ENCODE results near the gene KIRREL3.

Gene KIRREL3

DNA sequence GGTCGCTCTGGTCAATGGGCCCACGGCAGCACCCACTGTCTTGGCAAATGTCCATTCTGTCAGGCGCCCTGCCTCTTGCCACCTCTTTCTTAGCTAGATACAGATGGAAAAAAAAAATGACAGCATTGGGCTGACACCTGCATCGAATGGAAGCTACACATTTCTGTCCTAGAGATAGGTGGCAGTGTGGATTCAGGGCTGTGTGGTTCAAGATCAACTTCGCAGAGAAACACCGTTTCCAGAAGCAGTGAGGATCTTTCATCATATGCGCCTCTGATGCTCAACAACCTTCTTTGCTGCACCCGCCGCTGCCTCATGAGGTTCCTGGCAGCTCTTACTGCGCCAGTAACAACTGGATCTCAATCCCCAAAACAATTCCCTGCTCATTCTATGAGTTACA is 236.3 kb downstream of the KIRREL3 start:
- Histone ChIP-seq H3K4me3 (ENCODE audit: low read depth in 1 of 2, low read length in 2 of 2) (no peak overlapping the region), H3K4me1 (ENCODE audit: control insufficient read depth in 1 of 2, insufficient read depth in 2 of 2, low read length in 2 of 2) (no peaks in the 10 kb centered on the region), H3K27ac (ENCODE audit: low read length) (no peak overlapping the region), H3K9me3 (ENCODE audit: control insufficient read depth in 1 of 2, low read length in 2 of 2) (no peaks in the 10 kb centered on the region), H3K27me3 (ENCODE audit: low read depth, low read length) (no peaks in the 10 kb centered on the region), H3K36me3 (ENCODE audit: control insufficient read depth in 1 of 2, insufficient read depth in 2 of 2, low read length in 2 of 2) (no peaks in the 10 kb centered on the region)

DNA sequence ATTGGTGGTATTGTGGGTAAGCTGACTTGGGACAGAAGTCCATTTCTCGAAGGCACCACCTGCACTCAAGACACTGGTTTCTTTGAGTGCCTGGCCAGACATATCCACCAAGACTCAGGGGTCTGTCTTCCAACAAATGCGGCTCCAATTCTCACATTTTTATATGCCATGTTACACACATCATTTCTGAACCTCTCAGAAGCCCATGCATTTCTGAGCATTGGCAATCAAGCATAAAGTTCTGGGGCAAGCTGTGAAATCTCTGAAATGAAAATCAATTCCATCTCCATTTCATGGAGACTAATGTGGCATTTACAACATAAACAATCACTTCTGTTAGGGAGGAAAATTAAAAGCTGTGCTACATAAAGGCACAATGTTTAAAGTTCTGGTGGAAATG is 243.7 kb downstream of the KIRREL3 start:
- no peak overlapping the region for H3K27ac ChIP-seq (ENCODE audit: low read length)

DNA sequence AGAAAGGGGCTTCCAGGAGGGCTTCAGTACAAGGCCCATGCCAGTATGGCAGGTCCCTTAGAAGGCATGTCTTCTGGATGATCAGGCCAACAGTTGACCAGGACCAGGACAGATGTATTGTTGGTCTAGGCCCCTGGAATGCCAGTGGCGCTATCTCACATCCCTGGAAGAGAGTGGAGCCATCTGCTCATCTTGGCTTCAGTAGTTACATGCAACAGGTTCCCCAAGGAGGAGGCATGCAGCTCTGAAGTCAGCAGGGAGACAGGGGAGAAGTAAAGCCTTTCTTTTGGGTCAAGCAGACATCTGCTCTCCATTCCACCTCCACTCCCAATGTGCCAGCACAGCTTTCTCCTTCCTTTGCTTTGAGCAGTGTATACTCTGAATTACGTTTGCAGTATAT is 244.1 kb downstream of the KIRREL3 start:
- Histone ChIP-seq H3K4me3 (ENCODE audit: low read depth in 1 of 2, low read length in 2 of 2) (no peak overlapping the region), H3K36me3 (ENCODE audit: control insufficient read depth in 1 of 2, insufficient read depth in 2 of 2, low read length in 2 of 2) (no peaks in the 10 kb centered on the region), H3K27ac (ENCODE audit: low read length) (no peak overlapping the region), H3K4me1 (ENCODE audit: control insufficient read depth in 1 of 2, insufficient read depth in 2 of 2, low read length in 2 of 2) (no peaks in the 10 kb centered on the region), H3K27me3 (ENCODE audit: low read depth, low read length) (no peaks in the 10 kb centered on the region), H3K9me3 (ENCODE audit: control insufficient read depth in 1 of 2, low read length in 2 of 2) (no peaks in the 10 kb centered on the region)

More for the DNA sequence above, 243.7 kb downstream of the KIRREL3 start:
- no peak overlapping the region for H3K4me3 ChIP-seq (ENCODE audit: low read depth in 1 of 2, low read length in 2 of 2)
- no peaks in the 10 kb centered on the region for H3K9me3 ChIP-seq (ENCODE audit: control insufficient read depth in 1 of 2, low read length in 2 of 2)
- H3K36me3 ChIP-seq (ENCODE audit: control insufficient read depth in 1 of 2, insufficient read depth in 2 of 2, low read length in 2 of 2), result no peaks in the 10 kb centered on the region
- no peaks in the 10 kb centered on the region for H3K27me3 ChIP-seq (ENCODE audit: low read depth, low read length)
- no peaks in the 10 kb centered on the region for H3K4me1 ChIP-seq (ENCODE audit: control insufficient read depth in 1 of 2, insufficient read depth in 2 of 2, low read length in 2 of 2)

DNA sequence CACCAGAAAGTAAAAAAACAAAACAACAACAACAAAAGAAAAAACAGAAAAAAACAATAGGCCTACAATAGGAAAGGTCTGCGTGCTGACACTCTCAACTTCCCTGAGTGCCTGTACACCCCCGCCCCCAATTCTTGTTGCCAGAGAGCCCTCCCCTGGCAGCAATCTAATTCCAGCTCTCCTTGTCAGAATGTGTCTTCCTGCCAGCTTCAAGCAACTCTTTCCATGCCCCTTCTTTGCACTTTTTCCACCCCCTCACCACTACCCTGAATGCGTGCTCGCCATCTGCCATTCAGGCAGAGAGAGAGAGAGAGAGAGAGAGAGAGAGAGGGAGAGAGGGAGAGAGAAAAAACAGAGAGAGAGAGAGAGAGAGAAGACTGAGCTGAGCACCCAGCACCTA is 245.0 kb downstream of the KIRREL3 start:
- no peak overlapping the region for H3K4me3 ChIP-seq (ENCODE audit: low read depth in 1 of 2, low read length in 2 of 2)
- H3K36me3 ChIP-seq (ENCODE audit: control insufficient read depth in 1 of 2, insufficient read depth in 2 of 2, low read length in 2 of 2), result no peaks in the 10 kb centered on the region
- no peaks in the 10 kb centered on the region for H3K9me3 ChIP-seq (ENCODE audit: control insufficient read depth in 1 of 2, low read length in 2 of 2)
- no peaks in the 10 kb centered on the region for H3K27me3 ChIP-seq (ENCODE audit: low read depth, low read length)
- H3K27ac ChIP-seq (ENCODE audit: low read length), result no peak overlapping the region
- H3K4me1 ChIP-seq (ENCODE audit: control insufficient read depth in 1 of 2, insufficient read depth in 2 of 2, low read length in 2 of 2), result no peaks in the 10 kb centered on the region

DNA sequence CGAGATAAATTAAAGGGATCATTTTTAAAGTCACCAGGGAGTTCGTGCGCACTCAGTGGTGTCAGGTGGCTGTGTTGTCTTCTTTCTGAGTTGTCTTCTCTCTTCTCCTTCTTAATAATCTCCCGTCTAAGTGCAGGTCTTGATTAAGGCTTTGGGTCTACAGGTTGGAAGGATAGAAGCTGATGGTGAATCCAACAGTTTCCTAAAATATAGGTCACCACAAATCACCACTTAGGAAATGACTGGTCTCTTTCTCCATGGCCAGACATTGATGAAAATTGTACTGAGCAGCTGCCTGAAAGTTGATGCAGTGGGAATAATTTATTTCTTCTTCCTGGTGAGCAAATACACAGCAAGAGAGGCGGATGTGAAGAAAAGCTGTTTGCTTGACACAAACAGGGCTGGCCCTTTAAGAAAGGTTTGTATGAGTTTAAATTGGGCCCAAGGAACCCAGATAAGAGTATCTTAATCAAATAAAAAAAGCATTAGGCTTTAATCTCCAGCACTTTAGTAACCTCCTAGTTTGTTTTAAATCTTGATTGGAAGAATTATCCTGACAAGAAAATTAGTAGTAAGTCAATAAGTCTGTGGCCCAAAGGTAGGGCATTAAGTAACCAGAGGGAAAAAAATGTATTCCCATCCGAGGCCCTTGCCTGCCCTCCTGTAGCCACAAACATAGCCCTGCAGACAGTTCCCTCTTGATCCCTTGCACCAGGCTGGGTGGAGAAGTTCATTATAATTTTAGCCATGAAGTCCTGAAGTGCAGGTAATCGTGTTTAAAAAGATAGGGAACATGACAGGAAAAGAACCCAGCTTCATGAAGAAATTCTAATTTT is 245.8 kb downstream of the KIRREL3 start:
- Histone ChIP-seq H3K36me3 (ENCODE audit: control insufficient read depth in 1 of 2, insufficient read depth in 2 of 2, low read length in 2 of 2) (no peaks in the 10 kb centered on the region), H3K27ac (ENCODE audit: low read length) (no peak overlapping the region), H3K4me1 (ENCODE audit: control insufficient read depth in 1 of 2, insufficient read depth in 2 of 2, low read length in 2 of 2) (no peaks in the 10 kb centered on the region), H3K4me3 (ENCODE audit: low read depth in 1 of 2, low read length in 2 of 2) (no peak overlapping the region), H3K9me3 (ENCODE audit: control insufficient read depth in 1 of 2, low read length in 2 of 2) (no peaks in the 10 kb centered on the region), H3K27me3 (ENCODE audit: low read depth, low read length) (no peaks in the 10 kb centered on the region)

DNA sequence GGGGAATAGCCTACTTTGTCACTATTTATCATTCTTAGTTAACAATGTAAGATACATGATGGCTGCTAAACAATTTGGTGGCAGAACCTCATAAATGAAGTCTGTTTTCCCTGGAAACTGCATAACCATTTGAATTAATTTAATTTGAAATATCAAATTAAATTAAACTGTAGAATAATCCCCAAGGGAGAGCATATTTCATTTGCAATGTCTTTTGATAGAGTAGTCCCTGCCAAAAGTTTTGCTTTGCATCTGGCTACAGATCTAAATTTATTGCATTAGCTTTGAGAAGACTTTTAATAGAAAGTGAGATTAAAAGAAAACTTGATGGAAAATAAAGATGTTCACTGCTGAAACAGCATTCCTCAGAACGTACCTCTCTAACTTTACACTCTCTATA is 246.6 kb downstream of the KIRREL3 start:
- Histone ChIP-seq H3K27ac (ENCODE audit: low read length) (no peak overlapping the region), H3K9me3 (ENCODE audit: control insufficient read depth in 1 of 2, low read length in 2 of 2) (no peaks in the 10 kb centered on the region)

DNA sequence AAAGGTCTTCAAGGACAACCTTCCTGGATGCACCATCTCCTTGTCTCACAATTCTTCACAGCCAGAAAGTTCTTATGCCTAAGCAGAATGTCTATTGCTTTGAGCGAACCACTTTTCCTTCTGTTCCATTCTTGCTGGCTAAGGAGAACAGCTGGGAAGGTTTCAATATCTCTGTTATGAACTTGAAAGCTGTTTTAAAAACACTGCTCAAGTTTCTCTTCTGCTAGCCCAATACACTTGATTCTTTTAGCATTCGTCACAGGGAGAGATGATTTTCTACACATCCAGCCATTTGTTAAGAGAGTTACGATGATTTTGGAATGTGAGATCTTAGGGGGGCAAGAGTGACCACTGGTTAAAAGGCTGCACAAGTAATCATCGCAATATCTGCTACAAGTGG is 249.3 kb downstream of the KIRREL3 start:
- Histone ChIP-seq H3K36me3 (ENCODE audit: control insufficient read depth in 1 of 2, insufficient read depth in 2 of 2, low read length in 2 of 2) (no peaks in the 10 kb centered on the region), H3K27ac (ENCODE audit: low read length) (no peak overlapping the region), H3K4me3 (ENCODE audit: low read depth in 1 of 2, low read length in 2 of 2) (no peak overlapping the region), H3K4me1 (ENCODE audit: control insufficient read depth in 1 of 2, insufficient read depth in 2 of 2, low read length in 2 of 2) (no peaks in the 10 kb centered on the region), H3K9me3 (ENCODE audit: control insufficient read depth in 1 of 2, low read length in 2 of 2) (no peaks in the 10 kb centered on the region), H3K27me3 (ENCODE audit: low read depth, low read length) (no peaks in the 10 kb centered on the region)

More for the DNA sequence above, 246.6 kb downstream of the KIRREL3 start:
- no peaks in the 10 kb centered on the region for H3K27me3 ChIP-seq (ENCODE audit: low read depth, low read length)
- no peak overlapping the region for H3K4me3 ChIP-seq (ENCODE audit: low read depth in 1 of 2, low read length in 2 of 2)
- H3K36me3 ChIP-seq (ENCODE audit: control insufficient read depth in 1 of 2, insufficient read depth in 2 of 2, low read length in 2 of 2), result no peaks in the 10 kb centered on the region
- H3K4me1 ChIP-seq (ENCODE audit: control insufficient read depth in 1 of 2, insufficient read depth in 2 of 2, low read length in 2 of 2), result no peaks in the 10 kb centered on the region

DNA sequence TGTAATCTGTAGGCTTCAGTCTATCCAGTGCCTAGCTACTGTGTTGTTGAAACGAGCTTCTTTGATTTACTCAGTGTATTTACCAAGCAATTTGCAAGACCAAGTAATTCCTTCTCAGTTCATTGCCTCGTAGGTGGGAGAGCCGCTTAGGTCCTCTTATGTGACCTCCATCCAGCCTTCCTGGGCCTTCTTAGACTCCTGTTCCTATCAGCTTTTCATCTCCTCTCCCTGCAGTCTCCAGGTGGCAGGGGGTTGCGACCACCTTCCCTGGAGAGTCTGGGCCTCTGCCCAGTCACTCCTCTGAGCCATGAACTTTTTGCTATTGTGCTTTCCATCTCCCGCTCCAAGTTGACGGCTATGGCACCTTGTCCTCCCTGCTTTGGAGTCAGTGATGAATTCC is 251.8 kb downstream of the KIRREL3 start:
- Histone ChIP-seq H3K27me3 (ENCODE audit: low read depth, low read length) (no peaks in the 10 kb centered on the region), H3K27ac (ENCODE audit: low read length) (no peak overlapping the region)

DNA sequence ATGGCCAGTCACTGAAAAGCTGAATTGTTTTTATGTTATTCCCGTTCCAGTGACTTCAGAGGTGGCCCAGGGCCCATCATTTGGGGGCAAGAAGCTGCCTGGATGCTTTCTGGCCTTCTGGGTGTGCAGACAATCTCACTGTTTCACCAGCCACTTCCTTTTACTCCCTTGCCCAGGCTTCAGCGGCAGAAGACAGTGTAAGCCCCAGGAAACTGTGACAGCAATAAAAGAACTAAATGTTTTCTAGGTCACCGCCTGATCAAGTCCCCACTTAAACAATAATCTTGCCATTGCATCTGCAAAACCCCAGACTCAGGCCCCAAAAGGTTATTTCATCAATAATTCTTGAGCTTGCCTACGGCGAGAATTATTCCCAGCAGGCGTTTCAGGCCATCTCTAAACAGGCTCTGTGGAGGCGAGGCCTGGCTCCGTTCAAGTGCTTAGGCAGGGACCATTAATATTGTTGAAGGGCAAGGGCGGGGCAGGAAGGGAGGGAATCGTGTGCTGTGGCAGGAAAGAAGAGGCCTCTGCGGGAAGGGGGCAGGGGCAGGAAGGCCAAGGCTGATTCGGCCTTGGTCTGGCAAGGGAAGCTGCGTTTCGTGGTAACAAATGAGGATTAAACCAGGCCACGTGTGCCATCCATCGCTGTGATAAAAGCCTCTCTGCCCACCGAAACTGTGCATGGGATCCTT is 252.3 kb downstream of the KIRREL3 start:
- no peaks in the 10 kb centered on the region for H3K36me3 ChIP-seq (ENCODE audit: control insufficient read depth in 1 of 2, insufficient read depth in 2 of 2, low read length in 2 of 2)
- H3K27me3 ChIP-seq (ENCODE audit: low read depth, low read length), result no peaks in the 10 kb centered on the region
- no peak overlapping the region for H3K27ac ChIP-seq (ENCODE audit: low read length)
- H3K4me3 ChIP-seq (ENCODE audit: low read depth in 1 of 2, low read length in 2 of 2), result no peak overlapping the region
- no peaks in the 10 kb centered on the region for H3K9me3 ChIP-seq (ENCODE audit: control insufficient read depth in 1 of 2, low read length in 2 of 2)
- H3K4me1 ChIP-seq (ENCODE audit: control insufficient read depth in 1 of 2, insufficient read depth in 2 of 2, low read length in 2 of 2), result no peaks in the 10 kb centered on the region

More for the DNA sequence above, 251.8 kb downstream of the KIRREL3 start:
- H3K9me3 ChIP-seq (ENCODE audit: control insufficient read depth in 1 of 2, low read length in 2 of 2), result no peaks in the 10 kb centered on the region
- H3K4me3 ChIP-seq (ENCODE audit: low read depth in 1 of 2, low read length in 2 of 2), result no peak overlapping the region
- H3K4me1 ChIP-seq (ENCODE audit: control insufficient read depth in 1 of 2, insufficient read depth in 2 of 2, low read length in 2 of 2), result no peaks in the 10 kb centered on the region
- no peaks in the 10 kb centered on the region for H3K36me3 ChIP-seq (ENCODE audit: control insufficient read depth in 1 of 2, insufficient read depth in 2 of 2, low read length in 2 of 2)

DNA sequence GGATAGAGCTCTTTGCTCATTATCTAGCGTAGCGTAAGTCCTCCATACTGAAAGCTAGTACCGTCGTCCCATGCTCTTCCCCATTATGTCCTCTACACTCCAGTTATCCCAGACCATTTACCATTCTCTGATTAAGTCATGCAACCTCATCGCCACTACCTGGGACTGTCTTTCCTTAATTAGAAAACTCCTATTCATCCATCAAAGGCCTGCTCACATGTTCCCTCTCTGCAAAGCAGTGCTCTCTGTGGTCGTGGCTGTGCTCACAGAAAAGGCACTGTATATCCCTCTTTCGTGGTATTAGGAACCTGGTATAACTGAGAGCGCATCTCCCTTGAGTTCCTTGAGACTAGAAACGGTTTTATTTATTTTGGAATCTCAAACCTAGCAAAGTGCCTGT is 253.3 kb downstream of the KIRREL3 start:
- no peaks in the 10 kb centered on the region for H3K4me1 ChIP-seq (ENCODE audit: control insufficient read depth in 1 of 2, insufficient read depth in 2 of 2, low read length in 2 of 2)
- no peaks in the 10 kb centered on the region for H3K36me3 ChIP-seq (ENCODE audit: control insufficient read depth in 1 of 2, insufficient read depth in 2 of 2, low read length in 2 of 2)
- H3K27me3 ChIP-seq (ENCODE audit: low read depth, low read length), result no peaks in the 10 kb centered on the region
- H3K4me3 ChIP-seq (ENCODE audit: low read depth in 1 of 2, low read length in 2 of 2), result no peak overlapping the region
- H3K27ac ChIP-seq (ENCODE audit: low read length), result no peak overlapping the region
- no peaks in the 10 kb centered on the region for H3K9me3 ChIP-seq (ENCODE audit: control insufficient read depth in 1 of 2, low read length in 2 of 2)

DNA sequence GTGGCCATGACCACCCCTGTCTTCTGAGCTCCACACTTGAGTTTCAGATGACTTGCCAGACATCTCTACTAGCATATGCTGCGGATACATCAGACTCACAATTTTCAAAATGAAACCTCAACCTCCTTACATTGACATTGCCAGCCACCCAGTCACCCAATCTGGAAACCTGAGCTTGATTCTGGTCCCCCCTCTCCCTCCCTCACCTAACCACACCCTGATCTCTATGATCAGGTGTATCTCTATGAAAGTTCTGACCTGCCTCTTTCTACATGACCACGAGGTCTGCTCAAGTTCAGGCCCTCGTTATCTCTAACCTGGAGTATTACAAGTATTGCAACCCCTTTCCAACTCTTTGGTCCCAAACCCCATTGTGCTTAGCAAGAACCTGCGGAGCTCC is 254.1 kb downstream of the KIRREL3 start:
- no peaks in the 10 kb centered on the region for H3K27me3 ChIP-seq (ENCODE audit: low read depth, low read length)
- H3K4me1 ChIP-seq (ENCODE audit: control insufficient read depth in 1 of 2, insufficient read depth in 2 of 2, low read length in 2 of 2), result no peaks in the 10 kb centered on the region
- H3K9me3 ChIP-seq (ENCODE audit: control insufficient read depth in 1 of 2, low read length in 2 of 2), result no peaks in the 10 kb centered on the region
- no peak overlapping the region for H3K27ac ChIP-seq (ENCODE audit: low read length)
- H3K36me3 ChIP-seq (ENCODE audit: control insufficient read depth in 1 of 2, insufficient read depth in 2 of 2, low read length in 2 of 2), result no peaks in the 10 kb centered on the region
- H3K4me3 ChIP-seq (ENCODE audit: low read depth in 1 of 2, low read length in 2 of 2), result no peak overlapping the region

Measured in muscle layer of duodenum (tissue), 2 donors.